Sigmoid colon (tissue), 7 donors: ENCODE results near the gene LPP. TPM values are rescaled to one million over a fixed set of nuclear protein-coding genes. Genes with fewer than 3 reads are reported as not detected.

Source experiments
- DNase-seq: peaks from one replicate; pipeline ENCODE4 v3.0.0-alpha.2; 2019
- H3K27ac ChIP-seq, 4 donors: fragments of 200-600 bp; sonication (generic); one replicate each; pipeline ENCODE4 v1.5.1; 2016 to 2019; ENCODE audit warnings: mild to moderate bottlenecking in 1 of 4
- H3K27me3 ChIP-seq, 3 donors: fragments of 200-600 bp; sonication (generic); one replicate each; pipeline ENCODE4 v1.5.1; 2019; ENCODE audit warnings: mild to moderate bottlenecking in 1 of 3
- H3K36me3 ChIP-seq, 4 donors: fragments of 200-600 bp; sonication (generic); one replicate each; pipeline ENCODE4 v1.5.1; 2016 to 2019
- H3K4me1 ChIP-seq, 4 donors: fragments of 200-600 bp; sonication (generic); one replicate each; pipeline ENCODE4 v1.5.1; 2017 to 2019
- H3K4me3 ChIP-seq, 4 donors: fragments of 200-600 bp; sonication (generic); one replicate each; pipeline ENCODE4 v1.5.1; 2017 to 2019; ENCODE audit warnings: mild to moderate bottlenecking in 2 of 4, moderate library complexity in 1 of 4
- H3K9me3 ChIP-seq, 4 donors: fragments of 200-600 bp in 3 of 4; sonication (generic) in 3 of 4; one replicate each; pipeline versions ENCODE4 v1.5.1 to v1.6.1; 2013 to 2019
- CTCF ChIP-seq, 4 experiments: fragments of 450-650 bp in 3 of 4; fragments of 200-600 bp in 1 of 4; IDR thresholded peaks; one replicate each; pipeline ENCODE4 v1.5.1; 2016 to 2019; ENCODE audit warnings: antibody characterized with exemption in 4 of 4, mild to moderate bottlenecking in 3 of 4, moderate library complexity in 2 of 4
- EP300 ChIP-seq, 4 donors: sonication (generic); formaldehyde crosslinking; IDR thresholded peaks; one replicate each; pipeline ENCODE4 v1.6.1; 2017; ENCODE audit warnings: antibody characterized with exemption in 4 of 4
- POLR2A ChIP-seq, 2 donors: fragments of 450-650 bp; IDR thresholded peaks; one replicate each; pipeline ENCODE4 v1.6.1; 2016; ENCODE audit warnings: antibody characterized with exemption in 2 of 2, mild to moderate bottlenecking in 2 of 2, moderate library complexity in 2 of 2
- POLR2AphosphoS5 ChIP-seq, 4 donors: sonication (generic); formaldehyde crosslinking; IDR thresholded peaks; one replicate each; pipeline ENCODE4 v1.6.1; 2017; ENCODE audit warnings: antibody characterized with exemption in 4 of 4
- WGBS, 2 donors: extraction: QIAGEN DNeasy Blood & Tissue Kit; methylation state at CpG; one replicate each; pipeline ENCODE4 v1.1.7; 2013; 5-methylcytosine and 5-hydroxymethylcytosine counted together
- intact Hi-C: fragments of 100-400 bp; cut with DNase I; formaldehyde crosslinking; loops from one replicate; pipeline ENCODE4 v1.15.1; 2023
- polyA plus RNA-seq, 3 donors: library from polyadenylated mRNA; stranded (reverse); fragments of 200-250 nt; gene quantifications; one replicate each; pipeline ENCODE4 v1.2.3, GENCODE V29; 2013
- total RNA-seq, 4 donors: library from RNA; depleted of rRNA; stranded (reverse); fragments of >200 nt; gene quantifications; one replicate each; pipeline ENCODE4 v1.1.0, GENCODE V29; 2016
- donor health status: healthy with polysubstance abuse.
- donor health status: Bipolar disorder and iron deficiency.
- donor health status: healthy.

Gene LPP
- total and polyA plus RNA-seq, 7 donors, result 5.3 to 1,773 (median 824) TPM

GRCh38 chr3:188627652-188628051, 473.7 kb downstream of the LPP start:
- no peak for DNase-seq
- no peaks in the 10 kb centered on the region for H3K9me3 ChIP-seq
- H3K4me3 ChIP-seq, result no peak overlapping the region
- TF ChIP-seq POLR2A (IDR thresholded peaks at IDR 0.05) (no peak), CTCF (IDR thresholded peaks at IDR 0.05) (no peak), POLR2AphosphoS5 (IDR thresholded peaks at IDR 0.05) (no peak), EP300 (IDR thresholded peaks at IDR 0.05) (no peak)
- peaks cover 0 to 3% (median 0%) of the 10 kb centered on the region in 4 donors for H3K36me3 ChIP-seq
- intact Hi-C loops, result loop anchor here (10.0 kb wide), 1 partner anchor 573 kb away; no protein-coding TSS in a partner anchor
- H3K4me1 ChIP-seq, result peaks cover 0 to 42% (median 27%) of the 10 kb centered on the region in 4 donors
- no peaks in the 10 kb centered on the region for H3K27me3 ChIP-seq
- H3K27ac ChIP-seq, result peak overlapping the region in 1 of 4 donors; percentile 72

GRCh38 chr3:188631291-188632010, 477.5 kb downstream of the LPP start:
- WGBS, 2 donors, result 94 to 97% methylated on average over 5 of the region's 5 CpGs
- TF ChIP-seq EP300 (IDR thresholded peaks at IDR 0.05), result no peak
- no peak for TF ChIP-seq POLR2A (IDR thresholded peaks at IDR 0.05)
- peak in 1 of 4 donors; percentile 8 for TF ChIP-seq POLR2AphosphoS5 (IDR thresholded peaks at IDR 0.05)
- TF ChIP-seq CTCF (IDR thresholded peaks at IDR 0.05), result no peak

GRCh38 chr3:188633206-188633605, 479.2 kb downstream of the LPP start:
- WGBS, 2 donors, result 97% methylated on average over 4 of the region's 4 CpGs
- peak overlapping the region in 3 of 4 donors; percentile 6 to 49 (median 8) for H3K27ac ChIP-seq
- H3K9me3 ChIP-seq, result no peaks in the 10 kb centered on the region
- no peaks in the 10 kb centered on the region for H3K27me3 ChIP-seq
- peaks cover 0 to 39% (median 31%) of the 10 kb centered on the region in 4 donors for H3K4me1 ChIP-seq
- no peak overlapping the region for H3K4me3 ChIP-seq
- intact Hi-C loops, result no loop called here
- TF ChIP-seq CTCF (IDR thresholded peaks at IDR 0.05), result no peak
- no peak for TF ChIP-seq POLR2A (IDR thresholded peaks at IDR 0.05)
- no peak for TF ChIP-seq POLR2AphosphoS5 (IDR thresholded peaks at IDR 0.05)
- no peaks in the 10 kb centered on the region for H3K36me3 ChIP-seq
- no peak for DNase-seq

More at GRCh38 chr3:188631291-188632010, 477.5 kb downstream of the LPP start:
- intact Hi-C loops, result no loop called here
- H3K9me3 ChIP-seq, result no peaks in the 10 kb centered on the region
- H3K4me1 ChIP-seq, result peaks cover 0 to 43% (median 33%) of the 10 kb centered on the region in 4 donors
- no peak overlapping the region for H3K4me3 ChIP-seq
- no peak overlapping the region for H3K27ac ChIP-seq
- no peak for DNase-seq
- H3K36me3 ChIP-seq, result peaks cover 0 to 3% (median 0%) of the 10 kb centered on the region in 4 donors
- no peaks in the 10 kb centered on the region for H3K27me3 ChIP-seq

GRCh38 chr3:188634285-188634684, 480.3 kb downstream of the LPP start:
- no peaks in the 10 kb centered on the region for H3K36me3 ChIP-seq
- no peak for TF ChIP-seq CTCF (IDR thresholded peaks at IDR 0.05)
- no peak for TF ChIP-seq POLR2AphosphoS5 (IDR thresholded peaks at IDR 0.05)
- TF ChIP-seq POLR2A (IDR thresholded peaks at IDR 0.05), result no peak
- no peak for TF ChIP-seq EP300 (IDR thresholded peaks at IDR 0.05)
- no peak overlapping the region for H3K4me3 ChIP-seq
- no peaks in the 10 kb centered on the region for H3K9me3 ChIP-seq
- DNase-seq, result no peak
- intact Hi-C loops, result no loop called here
- H3K27me3 ChIP-seq, result no peaks in the 10 kb centered on the region
- H3K27ac ChIP-seq, result peak overlapping the region in 1 of 4 donors; percentile 36
- peaks cover 0 to 39% (median 31%) of the 10 kb centered on the region in 4 donors for H3K4me1 ChIP-seq
- WGBS, 2 donors, result 98% methylated on average over 8 of the region's 8 CpGs
